GM19395 (cell line): Measurements from ENCODE around the gene IMPACT.

Experiments
- ATAC-seq: cut with Tn5 transposase; IDR thresholded peaks from one replicate; pipeline ENCODE4 v1.9.1; 2021; ENCODE audit warnings: mild to moderate bottlenecking, moderate library complexity; ENCODE audit not compliant: unreplicated experiment

The IMPACT gene

GRCh38 chr18:24426398-24427294 lies at the start of gene IMPACT:
TSS of gene IMPACT (plus strand) at chr18:24426670. CDS start at chr18:24426757, 87 bp downstream.
- peak; percentile 92 for ATAC-seq

- no peak for ATAC-seq
Observed at GRCh38 chr18:24378598-24378997, 47.9 kb upstream of the IMPACT start.

- ATAC-seq: no peak
Observed at GRCh38 chr18:24380163-24380747, 46.2 kb upstream of the IMPACT start.

- no peak for ATAC-seq
Observed at GRCh38 chr18:24381126-24381525, 45.3 kb upstream of the IMPACT start.

- no peak for ATAC-seq
Observed at GRCh38 chr18:24386681-24387080, 39.8 kb upstream of the IMPACT start.

GRCh38 chr18:24388957-24389356 lies 37.5 kb upstream of the IMPACT start:
- ATAC-seq: no peak

- ATAC-seq: no peak
Observed at GRCh38 chr18:24395049-24395795, 31.2 kb upstream of the IMPACT start.

- no peak for ATAC-seq
Observed at GRCh38 chr18:24396082-24396633, 30.3 kb upstream of the IMPACT start.

GRCh38 chr18:24397131-24397693 lies 29.3 kb upstream of the IMPACT start:
- ATAC-seq: no peak

GRCh38 chr18:24397694-24398368 lies 28.6 kb upstream of the IMPACT start, which contains the start of gene OSBPL1A:
TSS of gene OSBPL1A (minus strand) at chr18:24397824. CDS start at chr18:24377533, 20,291 bp downstream.
- ATAC-seq: no peak

- ATAC-seq: no peak
Observed at GRCh38 chr18:24398540-24398939, 27.9 kb upstream of the IMPACT start.

- no peak for ATAC-seq
Observed at GRCh38 chr18:24400587-24400986, 25.9 kb upstream of the IMPACT start.

GRCh38 chr18:24402209-24402785 lies 24.2 kb upstream of the IMPACT start:
- ATAC-seq: no peak

GRCh38 chr18:24403076-24403475 lies 23.4 kb upstream of the IMPACT start:
- no peak for ATAC-seq

GRCh38 chr18:24404591-24404990 lies 21.9 kb upstream of the IMPACT start:
- ATAC-seq: no peak

- ATAC-seq: no peak
Observed at GRCh38 chr18:24408496-24408895, 18.0 kb upstream of the IMPACT start.

- ATAC-seq: no peak
Observed at GRCh38 chr18:24413148-24413547, 13.3 kb upstream of the IMPACT start.

- ATAC-seq: peak; percentile 69
Observed at GRCh38 chr18:24414349-24415003, 12.0 kb upstream of the IMPACT start.

GRCh38 chr18:24417480-24417879 lies 9.0 kb upstream of the IMPACT start:
- no peak for ATAC-seq
